Measurements from ENCODE around the gene CCL15.

CCL15 gene

DNA sequence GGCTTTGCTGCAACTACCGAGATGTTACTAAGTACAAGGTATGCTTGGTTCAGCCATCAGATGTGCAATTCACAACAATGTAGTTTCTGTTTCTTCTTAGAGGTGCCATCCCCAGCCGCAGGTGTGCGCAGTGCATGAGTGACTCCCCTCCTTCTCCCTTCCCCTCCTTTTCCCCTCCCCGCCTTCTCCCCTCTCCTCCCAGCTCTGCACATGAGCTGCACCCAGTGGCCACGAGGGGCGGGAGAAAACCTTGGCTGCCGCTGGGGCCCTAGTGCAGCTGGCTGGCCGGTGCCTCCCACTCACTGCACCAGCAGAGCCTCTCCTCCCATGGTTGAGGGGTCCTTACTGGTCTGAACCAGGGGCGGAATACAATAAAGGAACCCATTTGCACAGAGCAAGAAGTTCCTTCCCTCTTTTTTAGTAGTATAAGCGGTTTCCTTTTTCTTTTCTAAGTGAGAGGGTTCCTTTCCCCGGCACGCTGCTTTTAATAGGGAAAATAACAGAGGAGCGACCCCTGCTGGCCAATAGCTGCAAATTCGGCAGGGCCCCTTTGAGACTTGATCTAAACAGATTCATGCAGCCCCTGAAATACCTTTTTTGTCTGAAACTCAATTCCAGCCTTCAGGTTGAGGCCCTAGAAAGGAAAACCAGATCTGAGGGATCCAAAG is 7.8 kb upstream of the CCL15 start:
- no peak overlapping the region for H3K4me3 ChIP-seq (ENCODE audit: low read depth, low read length)
- peak; percentile 31 for DNase-seq (ENCODE audit: low read depth)
- TF ChIP-seq CTCF (IDR thresholded peaks at IDR 0.05; ENCODE audit: insufficient read depth, low read depth, low read length, missing control alignments), result peak; percentile 37

- TF ChIP-seq CTCF (IDR thresholded peaks at IDR 0.05; ENCODE audit: insufficient read depth, low read depth, low read length, missing control alignments), result no peak
- no peak overlapping the region for H3K4me3 ChIP-seq (ENCODE audit: low read depth, low read length)
- DNase-seq (ENCODE audit: low read depth), result no peak
These were observed 3.3 kb upstream of the CCL15 start for GRCh38 chr17:36004594-36005108.

DNA sequence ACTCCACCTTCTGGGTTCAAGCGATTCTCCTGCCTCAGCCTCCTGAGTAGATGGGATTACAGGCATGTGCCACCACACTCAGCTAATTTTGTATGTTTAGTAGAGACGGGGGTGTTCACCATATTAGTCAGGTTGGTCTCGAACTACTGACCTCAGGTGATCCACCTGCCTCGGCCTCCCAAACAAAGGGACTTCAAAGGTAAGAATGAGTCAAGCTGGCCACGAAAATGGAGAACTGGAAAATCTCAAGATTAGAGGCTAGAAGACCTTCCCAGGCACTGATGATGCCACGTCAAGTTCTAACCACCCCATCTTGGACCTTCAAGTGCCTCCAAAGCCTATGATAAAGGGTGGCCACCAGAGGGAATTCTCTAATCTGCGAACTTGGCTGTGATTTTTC is 1.3 kb upstream of the CCL15 start:
- TF ChIP-seq CTCF (IDR thresholded peaks at IDR 0.05; ENCODE audit: insufficient read depth, low read depth, low read length, missing control alignments), result no peak
- no peak overlapping the region for H3K4me3 ChIP-seq (ENCODE audit: low read depth, low read length)
- peak; percentile 52 for DNase-seq (ENCODE audit: low read depth)

DNA sequence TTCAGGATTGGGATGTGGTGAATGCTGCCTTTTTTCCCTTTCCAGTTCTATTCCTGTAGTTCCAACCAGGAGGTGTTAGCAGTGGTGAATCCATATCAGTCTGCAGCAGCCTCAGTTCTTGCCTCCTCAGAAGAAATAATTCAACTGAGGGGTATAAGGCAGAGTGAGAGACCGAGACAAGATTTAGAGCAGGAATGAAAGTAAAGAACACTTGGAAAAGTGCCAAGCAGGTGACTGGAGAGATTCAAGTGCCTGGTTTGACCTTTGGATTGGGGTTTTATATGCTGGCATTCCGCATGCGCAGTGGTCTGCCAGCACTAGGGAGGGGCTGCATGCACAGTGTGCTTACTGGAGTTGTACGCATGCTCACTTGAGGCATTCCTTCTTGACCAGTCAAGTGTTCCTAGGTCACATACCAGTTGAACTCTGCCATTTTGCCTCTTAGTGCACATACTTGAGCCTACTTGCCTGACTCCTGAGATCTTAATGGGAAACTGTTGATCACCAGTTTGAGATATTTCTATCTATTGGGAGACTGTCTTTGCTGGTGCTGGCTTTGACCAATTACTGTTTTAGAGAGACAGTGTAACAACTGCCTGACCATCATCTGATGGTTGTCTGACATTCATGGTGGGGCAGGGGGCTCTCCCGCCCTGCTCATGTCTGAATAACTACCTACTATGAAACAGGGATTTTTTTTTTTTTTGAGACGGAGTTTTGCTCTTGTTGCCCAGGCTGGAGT is 680 bp upstream of the CCL15 start:
- no peak overlapping the region for H3K4me3 ChIP-seq (ENCODE audit: low read depth, low read length)
- DNase-seq (ENCODE audit: low read depth), result no peak
- no peak for TF ChIP-seq CTCF (IDR thresholded peaks at IDR 0.05; ENCODE audit: insufficient read depth, low read depth, low read length, missing control alignments)

DNA sequence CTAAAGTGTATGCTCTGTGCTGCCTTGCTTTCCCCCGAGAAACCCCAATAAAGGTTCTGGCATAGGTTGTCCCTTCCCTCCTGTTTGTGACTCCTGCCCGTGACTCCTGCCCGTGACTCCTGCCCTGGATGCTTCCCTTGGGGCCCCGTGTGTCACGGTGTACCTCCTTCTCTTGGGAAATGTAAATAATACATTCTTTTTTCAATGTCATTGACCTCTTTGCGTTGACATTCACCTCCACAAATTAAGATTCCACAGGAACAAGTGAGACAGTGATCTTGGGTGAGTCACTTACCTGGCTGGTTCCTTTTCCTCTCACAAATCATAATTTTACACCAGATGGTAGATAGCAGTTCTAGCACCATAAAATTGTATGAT is 632 bp downstream of the CCL15 start:
- no peak overlapping the region for H3K4me3 ChIP-seq (ENCODE audit: low read depth, low read length)
- no peak for DNase-seq (ENCODE audit: low read depth)
- no peak for TF ChIP-seq CTCF (IDR thresholded peaks at IDR 0.05; ENCODE audit: insufficient read depth, low read depth, low read length, missing control alignments)

GRCh38 chr17:35998756-35999155 is 2.6 kb downstream of the CCL15 start:
- TF ChIP-seq CTCF (IDR thresholded peaks at IDR 0.05; ENCODE audit: insufficient read depth, low read depth, low read length, missing control alignments), result no peak
- H3K4me3 ChIP-seq (ENCODE audit: low read depth, low read length), result no peak overlapping the region
- DNase-seq (ENCODE audit: low read depth), result no peak
